ENCODE measurements around the gene BZW1.

BZW1 gene

GRCh38 chr2:200777275-200777674, 34.4 kb upstream of the BZW1 start:
- Histone ChIP-seq H3K4me3 (replicated peaks; ENCODE audit: insufficient read depth, low read length) (no peak overlapping the region), H3K27me3 (ENCODE audit: insufficient read depth, poor library complexity, severe bottlenecking) (no peaks in the 10 kb centered on the region), H3K27ac (replicated peaks) (no peak overlapping the region)
- TF ChIP-seq, protein P1, sequence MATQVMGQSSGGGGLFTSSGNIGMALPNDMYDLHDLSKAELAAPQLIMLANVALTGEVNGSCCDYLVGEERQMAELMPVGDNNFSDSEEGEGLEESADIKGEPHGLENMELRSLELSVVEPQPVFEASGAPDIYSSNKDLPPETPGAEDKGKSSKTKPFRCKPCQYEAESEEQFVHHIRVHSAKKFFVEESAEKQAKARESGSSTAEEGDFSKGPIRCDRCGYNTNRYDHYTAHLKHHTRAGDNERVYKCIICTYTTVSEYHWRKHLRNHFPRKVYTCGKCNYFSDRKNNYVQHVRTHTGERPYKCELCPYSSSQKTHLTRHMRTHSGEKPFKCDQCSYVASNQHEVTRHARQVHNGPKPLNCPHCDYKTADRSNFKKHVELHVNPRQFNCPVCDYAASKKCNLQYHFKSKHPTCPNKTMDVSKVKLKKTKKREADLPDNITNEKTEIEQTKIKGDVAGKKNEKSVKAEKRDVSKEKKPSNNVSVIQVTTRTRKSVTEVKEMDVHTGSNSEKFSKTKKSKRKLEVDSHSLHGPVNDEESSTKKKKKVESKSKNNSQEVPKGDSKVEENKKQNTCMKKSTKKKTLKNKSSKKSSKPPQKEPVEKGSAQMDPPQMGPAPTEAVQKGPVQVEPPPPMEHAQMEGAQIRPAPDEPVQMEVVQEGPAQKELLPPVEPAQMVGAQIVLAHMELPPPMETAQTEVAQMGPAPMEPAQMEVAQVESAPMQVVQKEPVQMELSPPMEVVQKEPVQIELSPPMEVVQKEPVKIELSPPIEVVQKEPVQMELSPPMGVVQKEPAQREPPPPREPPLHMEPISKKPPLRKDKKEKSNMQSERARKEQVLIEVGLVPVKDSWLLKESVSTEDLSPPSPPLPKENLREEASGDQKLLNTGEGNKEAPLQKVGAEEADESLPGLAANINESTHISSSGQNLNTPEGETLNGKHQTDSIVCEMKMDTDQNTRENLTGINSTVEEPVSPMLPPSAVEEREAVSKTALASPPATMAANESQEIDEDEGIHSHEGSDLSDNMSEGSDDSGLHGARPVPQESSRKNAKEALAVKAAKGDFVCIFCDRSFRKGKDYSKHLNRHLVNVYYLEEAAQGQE (IDR thresholded peaks at IDR 0.05; ENCODE audit: insufficient replicate concordance, low read depth) = no peak
- no peak for TF ChIP-seq GABPA (IDR thresholded peaks at IDR 0.05; ENCODE audit: low read depth)
- no peak for TF ChIP-seq POLR2AphosphoS5 (IDR thresholded peaks at IDR 0.05; ENCODE audit: low read depth)
- TF ChIP-seq, protein P2, sequence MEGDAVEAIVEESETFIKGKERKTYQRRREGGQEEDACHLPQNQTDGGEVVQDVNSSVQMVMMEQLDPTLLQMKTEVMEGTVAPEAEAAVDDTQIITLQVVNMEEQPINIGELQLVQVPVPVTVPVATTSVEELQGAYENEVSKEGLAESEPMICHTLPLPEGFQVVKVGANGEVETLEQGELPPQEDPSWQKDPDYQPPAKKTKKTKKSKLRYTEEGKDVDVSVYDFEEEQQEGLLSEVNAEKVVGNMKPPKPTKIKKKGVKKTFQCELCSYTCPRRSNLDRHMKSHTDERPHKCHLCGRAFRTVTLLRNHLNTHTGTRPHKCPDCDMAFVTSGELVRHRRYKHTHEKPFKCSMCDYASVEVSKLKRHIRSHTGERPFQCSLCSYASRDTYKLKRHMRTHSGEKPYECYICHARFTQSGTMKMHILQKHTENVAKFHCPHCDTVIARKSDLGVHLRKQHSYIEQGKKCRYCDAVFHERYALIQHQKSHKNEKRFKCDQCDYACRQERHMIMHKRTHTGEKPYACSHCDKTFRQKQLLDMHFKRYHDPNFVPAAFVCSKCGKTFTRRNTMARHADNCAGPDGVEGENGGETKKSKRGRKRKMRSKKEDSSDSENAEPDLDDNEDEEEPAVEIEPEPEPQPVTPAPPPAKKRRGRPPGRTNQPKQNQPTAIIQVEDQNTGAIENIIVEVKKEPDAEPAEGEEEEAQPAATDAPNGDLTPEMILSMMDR (IDR thresholded peaks at IDR 0.05; ENCODE audit: insufficient read depth, low read length) = no peak
- no peak for TF ChIP-seq SPI1 (IDR thresholded peaks at IDR 0.05; ENCODE audit: borderline replicate concordance, low read depth)
- no peak for DNase-seq (ENCODE audit: low read depth in 1 of 2, low spot score in 1 of 2)

DNA sequence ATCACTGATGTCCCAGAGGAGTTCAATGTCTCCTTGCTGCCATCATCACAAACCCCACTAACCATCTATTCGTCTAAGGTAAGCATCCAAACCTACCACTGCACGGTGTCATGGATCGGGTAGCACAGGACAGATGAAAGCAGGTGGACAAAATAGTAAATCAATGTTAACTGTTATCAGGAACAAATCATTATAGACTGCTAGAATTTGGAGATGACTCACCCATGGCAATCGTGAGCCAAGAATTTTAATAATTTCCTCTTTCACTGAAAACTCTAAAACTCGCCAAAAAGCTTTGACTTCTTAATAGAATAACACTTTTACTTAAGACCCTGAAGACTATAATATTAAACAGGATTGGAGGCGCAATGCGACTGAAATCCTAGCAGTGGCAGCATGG, 33.7 kb upstream of the BZW1 start:
- no peak overlapping the region for H3K4me3 ChIP-seq (replicated peaks; ENCODE audit: insufficient read depth, low read length)
- no peak overlapping the region for H3K27ac ChIP-seq (replicated peaks)
- H3K27me3 ChIP-seq (ENCODE audit: insufficient read depth, poor library complexity, severe bottlenecking) = no peaks in the 10 kb centered on the region

GRCh38 chr2:200779214-200779613, 32.5 kb upstream of the BZW1 start:
- no peak overlapping the region for H3K4me3 ChIP-seq (replicated peaks; ENCODE audit: insufficient read depth, low read length)
- TF ChIP-seq, protein P2 (IDR thresholded peaks at IDR 0.05; ENCODE audit: insufficient read depth, low read length) = no peak
- TF ChIP-seq, protein P1 (IDR thresholded peaks at IDR 0.05; ENCODE audit: insufficient replicate concordance, low read depth) = no peak
- TF ChIP-seq GABPA (IDR thresholded peaks at IDR 0.05; ENCODE audit: low read depth) (no peak), POLR2AphosphoS5 (IDR thresholded peaks at IDR 0.05; ENCODE audit: low read depth) (no peak), SPI1 (IDR thresholded peaks at IDR 0.05; ENCODE audit: borderline replicate concordance, low read depth) (no peak)
- H3K27ac ChIP-seq (replicated peaks) = no peak overlapping the region
- DNase-seq (ENCODE audit: low read depth in 1 of 2, low spot score in 1 of 2) = no peak
- H3K27me3 ChIP-seq (ENCODE audit: insufficient read depth, poor library complexity, severe bottlenecking) = no peaks in the 10 kb centered on the region

More for the DNA sequence above, 33.7 kb upstream of the BZW1 start:
- no peak for DNase-seq (ENCODE audit: low read depth in 1 of 2, low spot score in 1 of 2)
- TF ChIP-seq GABPA (IDR thresholded peaks at IDR 0.05; ENCODE audit: low read depth) = no peak
- no peak for TF ChIP-seq POLR2AphosphoS5 (IDR thresholded peaks at IDR 0.05; ENCODE audit: low read depth)
- TF ChIP-seq, protein P2 (IDR thresholded peaks at IDR 0.05; ENCODE audit: insufficient read depth, low read length) = no peak
- no peak for TF ChIP-seq SPI1 (IDR thresholded peaks at IDR 0.05; ENCODE audit: borderline replicate concordance, low read depth)
- TF ChIP-seq, protein P1 (IDR thresholded peaks at IDR 0.05; ENCODE audit: insufficient replicate concordance, low read depth) = no peak

Data from HL-60 (cell line).